Fibroblast of skin of left quadriceps (primary cell): ENCODE data around the gene UTS2R.
"Not testable (repeated sequence)": the region's sequence is repeated elsewhere in the genome, so short reads cannot be mapped to it uniquely, and the experiment has no call there.

Experiments used
- DNase-seq, 2 experiments: peaks; one replicate each; pipeline ENCODE4 v3.0.0-alpha.2; 2013; ENCODE audit warnings: low read depth in 2 of 2

The UTS2R gene

DNA sequence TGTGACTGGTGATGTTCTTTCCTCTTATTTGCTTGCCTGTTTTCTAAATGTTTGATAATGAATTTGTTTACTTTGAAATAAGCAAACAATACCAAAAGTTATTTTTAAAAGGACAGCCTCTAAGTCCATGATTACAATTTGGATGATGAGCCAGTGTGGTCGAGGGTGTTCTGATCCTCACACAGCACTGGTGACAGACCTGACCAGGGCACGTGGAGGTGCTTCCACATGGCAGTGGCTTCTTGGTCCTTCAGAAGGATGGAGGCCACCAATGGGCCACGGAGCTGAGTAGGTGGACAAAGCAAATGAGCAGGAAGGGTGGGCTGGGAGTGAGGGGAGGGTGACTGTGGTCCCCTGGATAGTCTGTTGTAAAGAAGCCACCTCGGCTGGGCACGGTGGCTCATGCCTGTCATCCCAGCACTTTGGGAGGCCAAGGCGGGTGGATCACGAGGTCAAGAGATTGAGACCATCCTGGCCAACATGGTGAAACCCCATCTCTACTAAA is 16.7 kb upstream of the UTS2R start:
- DNase-seq: no peak

GRCh38 chr17:82355770-82356427 is 15.7 kb upstream of the UTS2R start:
- DNase-seq: no peak

DNA sequence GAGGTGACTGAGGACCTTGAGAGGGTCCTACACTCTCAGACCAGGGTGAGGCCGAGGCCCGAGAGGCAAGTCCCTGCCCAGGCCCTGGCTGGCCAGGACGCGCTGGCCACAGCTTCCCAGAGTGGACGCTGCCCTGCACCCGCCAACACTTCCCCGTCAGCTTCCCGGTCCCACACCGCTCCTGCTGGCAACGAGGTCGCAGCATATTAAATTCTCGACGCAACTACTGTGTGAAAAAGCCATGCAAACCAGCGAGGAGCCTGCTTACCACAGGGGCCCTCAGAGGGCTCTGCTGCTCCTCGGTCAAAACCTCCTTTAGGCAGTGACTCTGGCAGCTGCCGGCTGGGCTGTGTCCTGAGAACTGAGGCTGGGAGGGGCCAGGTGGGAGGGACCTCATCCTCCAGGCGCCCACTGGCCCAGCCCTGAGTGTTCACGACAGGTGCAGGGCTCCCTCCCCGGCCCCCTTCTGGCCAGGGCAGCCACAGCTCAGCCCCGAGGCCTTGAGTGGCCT is 14.7 kb upstream of the UTS2R start:
- no peak for DNase-seq

DNA sequence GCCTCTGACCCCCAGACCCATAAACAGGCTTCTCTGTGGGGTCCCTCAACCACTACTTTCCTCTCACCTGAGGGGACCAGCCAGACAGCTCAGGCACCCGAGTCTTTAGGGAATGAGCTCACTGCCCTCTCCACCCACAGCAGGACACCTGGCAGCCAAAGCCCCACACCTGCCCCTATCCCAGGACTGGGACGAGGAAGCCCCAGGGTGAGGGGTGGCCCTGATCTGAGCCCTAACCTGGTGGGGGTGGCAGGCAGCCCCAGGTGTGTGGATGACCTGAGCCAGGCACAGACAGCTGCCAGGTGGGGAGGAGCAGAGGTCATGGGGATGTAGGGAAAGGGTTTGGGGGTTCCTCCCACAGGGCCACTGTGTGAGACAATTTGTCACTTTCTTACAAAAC is 14.2 kb upstream of the UTS2R start:
- DNase-seq: no peak

- DNase-seq: no peak
Measured at GRCh38 chr17:82358465-82359350, 12.9 kb upstream of the UTS2R start, which contains the start of gene TEX19. Gene TEX19, plus strand, starts transcription at chr17:82359247. Its CDS starts 2,904 bp downstream, at chr17:82362151.

DNA sequence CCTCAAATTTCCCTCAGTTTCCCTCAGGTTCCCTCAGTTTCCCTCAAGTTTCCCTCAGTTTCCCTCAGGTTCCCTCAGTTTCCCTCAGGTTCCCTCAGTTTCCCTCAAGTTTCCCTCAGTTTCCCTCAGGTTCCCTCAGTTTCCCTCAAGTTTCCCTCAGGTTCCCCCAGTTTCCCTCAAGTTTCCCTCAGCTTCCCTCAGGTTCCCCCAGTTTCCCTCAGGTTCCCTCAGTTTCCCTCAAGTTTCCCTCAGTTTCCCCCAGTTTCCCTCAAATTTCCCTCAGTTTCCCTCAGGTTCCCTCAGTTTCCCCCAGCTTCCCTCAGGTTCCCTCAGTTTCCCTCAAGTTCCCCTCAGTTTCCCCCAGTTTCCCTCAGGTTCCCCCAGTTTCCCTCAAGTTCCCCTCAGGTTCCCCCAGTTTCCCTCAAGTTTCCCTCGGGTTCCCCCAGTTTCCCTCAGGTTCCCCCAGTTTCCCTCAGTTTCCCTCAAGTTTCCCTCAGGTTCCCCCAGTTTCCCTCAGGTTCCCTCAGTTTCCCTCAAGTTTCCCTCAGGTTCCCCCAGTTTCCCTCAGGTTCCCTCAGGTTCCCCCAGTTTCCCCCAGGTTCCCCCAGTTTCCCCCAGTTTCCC is 12.0 kb upstream of the UTS2R start:
- DNase-seq: not testable (repeated sequence)

- no peak for DNase-seq
Measured at GRCh38 chr17:82361885-82362633, 9.5 kb upstream of the UTS2R start.

DNA sequence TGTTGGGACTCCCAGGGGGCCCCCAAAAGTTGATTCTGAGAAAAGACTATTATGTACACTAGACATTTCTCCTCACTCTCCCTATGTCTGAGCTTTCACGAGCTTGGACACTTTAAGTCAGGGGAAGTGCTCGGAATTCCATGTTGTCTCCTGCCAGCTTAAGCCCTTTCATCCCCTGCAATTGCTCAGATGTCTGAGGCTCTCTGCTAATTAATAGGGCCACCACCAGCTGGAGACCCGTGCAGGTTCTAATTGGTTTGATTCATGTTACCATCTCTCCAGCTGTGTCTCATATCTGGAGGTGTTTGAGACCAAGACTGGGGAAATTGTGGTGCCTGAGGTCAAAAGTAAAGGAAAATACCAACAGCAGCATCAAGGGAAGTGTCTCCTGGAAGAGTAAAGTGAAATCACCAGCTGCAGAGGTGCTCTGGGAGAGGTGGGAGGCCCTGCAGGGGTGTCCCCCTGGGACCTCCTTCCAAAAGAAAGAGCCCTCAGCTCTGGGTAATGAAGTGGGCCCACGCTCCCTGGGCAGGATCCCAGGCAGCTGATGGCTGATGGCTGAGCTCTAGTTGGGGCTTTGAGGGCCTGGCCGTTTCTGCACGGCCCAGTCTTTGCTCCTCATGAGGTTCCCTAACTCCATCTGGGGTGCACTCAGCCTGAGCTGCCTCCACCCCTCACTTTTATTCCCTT is 5.8 kb upstream of the UTS2R start:
- DNase-seq: no peak

- DNase-seq: no peak
Measured at GRCh38 chr17:82366749-82367148, 4.8 kb upstream of the UTS2R start.

GRCh38 chr17:82367724-82368524 is 3.6 kb upstream of the UTS2R start:
- DNase-seq: no peak

GRCh38 chr17:82369211-82369610 is 2.4 kb upstream of the UTS2R start:
- no peak for DNase-seq

GRCh38 chr17:82370471-82371332 is 863 bp upstream of the UTS2R start:
- no peak for DNase-seq

- DNase-seq: no peak
Measured at GRCh38 chr17:82372249-82373071, 895 bp downstream of the UTS2R start.

DNA sequence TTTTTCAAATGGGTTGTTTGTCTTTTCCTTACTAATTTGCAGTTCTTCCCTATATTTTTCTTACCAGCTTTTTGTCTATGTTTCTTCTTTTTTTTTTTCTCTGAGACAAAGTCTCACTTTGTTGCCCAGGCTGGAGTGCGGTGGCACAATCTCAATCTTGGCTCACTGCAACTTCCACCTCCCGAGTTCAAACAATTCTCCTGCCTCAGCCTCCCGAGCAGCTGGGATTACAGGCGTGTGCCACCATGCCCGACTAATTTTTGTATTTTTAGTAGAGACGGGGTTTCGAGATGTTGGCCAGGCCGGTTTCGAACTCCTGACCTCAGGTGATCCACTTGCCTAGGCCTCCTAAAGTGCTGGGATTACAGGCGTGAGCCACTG is 1.5 kb downstream of the UTS2R start:
- DNase-seq: not testable (repeated sequence)

DNA sequence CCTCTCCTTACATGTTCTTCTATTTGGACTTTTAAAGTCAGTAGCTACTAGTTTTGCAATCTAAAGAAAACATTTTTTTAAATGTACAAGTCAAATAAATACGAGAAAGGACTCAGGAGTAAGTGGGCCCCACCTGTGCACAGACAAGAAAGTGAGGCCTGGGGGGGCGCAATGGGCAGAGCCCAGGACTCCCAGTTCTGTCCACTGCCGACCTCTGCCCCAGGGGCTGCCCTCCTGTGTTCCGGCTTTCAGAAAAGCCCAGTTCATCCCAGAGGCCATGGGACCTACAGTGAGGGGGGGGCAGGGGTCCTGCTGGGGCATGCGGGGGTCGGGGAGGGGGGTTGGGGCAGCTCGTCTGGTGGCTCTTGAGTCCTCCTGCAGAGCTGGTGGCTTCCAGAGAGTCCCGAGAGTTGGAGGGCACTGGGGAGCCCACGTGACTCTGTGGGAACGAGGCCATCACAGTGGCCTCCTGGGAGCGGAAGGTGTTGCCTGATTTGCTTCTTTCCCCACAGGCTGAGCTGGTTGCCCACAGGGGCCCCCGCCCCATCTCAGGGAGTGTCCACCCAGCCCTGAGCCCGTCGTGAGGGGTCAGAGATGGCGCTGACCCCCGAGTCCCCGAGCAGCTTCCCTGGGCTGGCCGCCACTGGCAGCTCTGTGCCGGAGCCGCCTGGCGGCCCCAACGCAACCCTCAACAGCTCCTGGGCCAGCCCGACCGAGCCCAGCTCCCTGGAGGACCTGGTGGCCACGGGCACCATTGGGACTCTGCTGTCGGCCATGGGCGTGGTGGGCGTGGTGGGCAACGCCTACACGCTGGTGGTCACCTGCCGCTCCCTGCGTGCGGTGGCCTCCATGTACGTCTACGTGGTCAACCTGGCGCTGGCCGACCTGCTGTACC is 2.4 kb downstream of the UTS2R start:
- no peak for DNase-seq

- no peak for DNase-seq
Measured at GRCh38 chr17:82374626-82375331, 3.2 kb downstream of the UTS2R start.
